HG03565 (cell line): ENCODE measurements around the gene HP1BP3.

ENCODE experiments used
- ATAC-seq: cut with Tn5 transposase; IDR thresholded peaks from one replicate; pipeline ENCODE4 v1.9.1; 2021; ENCODE audit warnings: mild to moderate bottlenecking, moderate library complexity; ENCODE audit not compliant: unreplicated experiment

HP1BP3 gene

DNA sequence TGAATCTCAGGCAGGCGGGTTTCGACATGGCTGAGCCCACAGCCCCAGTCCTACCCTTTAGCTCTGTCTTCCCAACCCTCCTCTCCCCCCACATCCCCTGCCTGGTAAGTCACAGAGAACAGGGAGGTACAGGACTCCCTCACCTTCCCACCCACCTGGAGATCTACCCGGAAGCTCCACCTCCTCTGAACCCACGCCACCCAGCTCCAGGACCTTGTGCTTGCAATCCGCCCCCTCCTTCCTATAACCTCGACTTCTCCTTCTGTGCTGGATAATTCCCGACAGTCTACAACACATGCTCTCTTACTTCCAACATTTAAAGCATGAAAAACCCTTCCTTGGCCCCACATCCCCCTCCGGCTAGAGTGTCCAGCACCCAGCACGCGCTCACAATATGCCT is 91.6 kb downstream of the HP1BP3 start:
- no peak for ATAC-seq

DNA sequence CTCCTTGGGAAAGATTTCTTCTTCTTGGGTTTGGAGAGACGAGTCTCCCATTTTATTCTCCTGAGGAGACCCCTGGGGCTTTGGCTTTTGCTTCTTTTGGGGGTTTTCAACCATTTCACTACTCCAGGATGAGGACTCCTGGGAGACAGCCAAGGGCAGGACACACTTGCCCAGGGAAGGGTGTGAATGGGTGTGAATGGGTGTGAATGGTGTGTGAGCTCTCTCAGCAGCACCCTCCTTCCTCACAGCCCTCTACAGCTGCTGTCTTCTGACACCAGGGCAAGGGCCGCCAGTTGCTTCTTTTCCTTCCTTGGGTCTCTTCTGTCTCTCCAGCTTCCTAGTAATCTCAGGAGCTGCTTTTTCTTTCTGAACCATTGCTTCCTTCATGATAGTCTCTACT is 93.5 kb downstream of the HP1BP3 start:
- ATAC-seq, result no peak
